ENCODE measurements around the gene IFT74.
"Not testable (repeated sequence)": the region's sequence is repeated elsewhere in the genome, so short reads cannot be mapped to it uniquely, and the experiment has no call there.

Gene IFT74

GRCh38 chr9:27065288-27065687, 109.1 kb downstream of the IFT74 start:
- DNase-seq (ENCODE audit: low read depth in 2 of 2, low spot score in 1 of 2): no peak

- DNase-seq (ENCODE audit: low read depth in 2 of 2, low spot score in 1 of 2): no peak
Measured at GRCh38 chr9:27073841-27074728, 117.9 kb downstream of the IFT74 start.

- no peak for DNase-seq (ENCODE audit: low read depth in 2 of 2, low spot score in 1 of 2)
Measured at GRCh38 chr9:27078685-27079084, 122.5 kb downstream of the IFT74 start.

- no peak for DNase-seq (ENCODE audit: low read depth in 2 of 2, low spot score in 1 of 2)
Measured at GRCh38 chr9:27085456-27085855, 129.2 kb downstream of the IFT74 start.

- DNase-seq (ENCODE audit: low read depth in 2 of 2, low spot score in 1 of 2): no peak
Measured at GRCh38 chr9:27086818-27087680, 130.8 kb downstream of the IFT74 start.

- no peak for DNase-seq (ENCODE audit: low read depth in 2 of 2, low spot score in 1 of 2)
Measured at GRCh38 chr9:27088981-27089380, 132.8 kb downstream of the IFT74 start.

- DNase-seq (ENCODE audit: low read depth in 2 of 2, low spot score in 1 of 2): no peak
Measured at GRCh38 chr9:27089706-27090105, 133.5 kb downstream of the IFT74 start.

GRCh38 chr9:27090231-27090630, 134.0 kb downstream of the IFT74 start:
- no peak for DNase-seq (ENCODE audit: low read depth in 2 of 2, low spot score in 1 of 2)

GRCh38 chr9:27090711-27091110, 134.5 kb downstream of the IFT74 start:
- DNase-seq (ENCODE audit: low read depth in 2 of 2, low spot score in 1 of 2): no peak

- DNase-seq (ENCODE audit: low read depth in 2 of 2, low spot score in 1 of 2): not testable (repeated sequence)
Measured at GRCh38 chr9:27092496-27092895, 136.3 kb downstream of the IFT74 start.

GRCh38 chr9:27093384-27094067, 137.3 kb downstream of the IFT74 start:
- not testable (repeated sequence) for DNase-seq (ENCODE audit: low read depth in 2 of 2, low spot score in 1 of 2)

- DNase-seq (ENCODE audit: low read depth in 2 of 2, low spot score in 1 of 2): no peak
Measured at GRCh38 chr9:27094640-27095298, 138.6 kb downstream of the IFT74 start.

- no peak for DNase-seq (ENCODE audit: low read depth in 2 of 2, low spot score in 1 of 2)
Measured at GRCh38 chr9:27107241-27107640, 151.0 kb downstream of the IFT74 start.

- DNase-seq (ENCODE audit: low read depth in 2 of 2, low spot score in 1 of 2): no peak
Measured at GRCh38 chr9:27108981-27109541, 152.8 kb downstream of the IFT74 start, which contains the start of gene TEK. Gene TEK (plus strand): TSS chr9:27109225. CDS start chr9:27109591, 366 bp downstream.

GRCh38 chr9:27109621-27110020, 153.4 kb downstream of the IFT74 start:
- DNase-seq (ENCODE audit: low read depth in 2 of 2, low spot score in 1 of 2): no peak

GRCh38 chr9:27110181-27110580, 154.0 kb downstream of the IFT74 start:
- DNase-seq (ENCODE audit: low read depth in 2 of 2, low spot score in 1 of 2): no peak

- DNase-seq (ENCODE audit: low read depth in 2 of 2, low spot score in 1 of 2): no peak
Measured at GRCh38 chr9:27112235-27112634, 156.0 kb downstream of the IFT74 start.
